B cell (primary cell): ENCODE measurements around the gene XYLT2. TPM values are rescaled to one million over a fixed set of nuclear protein-coding genes. Genes with fewer than 3 reads are reported as not detected.

Experiments used
- ATAC-seq: fragments of 200-7000 bp; cut with Tn5 transposase; one replicate; pipeline ENCODE4 v1.10.0; 2021; ENCODE audit warnings: low read depth, mild to moderate bottlenecking, moderate number of reproducible peaks, moderate library complexity
- CTCF ChIA-PET: fragments of 350-600 bp; sonication (Branson Sonifier 250); formaldehyde crosslinking; loops from one replicate; lab custom pipeline; 2021; ENCODE audit warnings: antibody characterized with exemption, inconsistent platforms; lab: Charles Lee
- POLR2A ChIA-PET: fragments of 350-600 bp; sonication (Branson Sonifier 250); formaldehyde crosslinking; loops from one replicate; lab custom pipeline; 2021; ENCODE audit warnings: antibody characterized with exemption; lab: Charles Lee
- DNase-seq: peaks from one replicate; pipeline ENCODE4 v3.0.0; 2013
- H2AFZ ChIP-seq: 2 replicates; pipeline ENCODE4 v1.6.1; 2012; ENCODE audit warnings: mild to moderate bottlenecking, low read depth, low read length; ENCODE audit not compliant: insufficient read depth, poor library complexity, severe bottlenecking
- H3K27ac ChIP-seq, 2 donors: 1 replicate in 1 of 2; 2 replicates in 1 of 2; pipeline ENCODE4 v1.5.1; 2012 to 2013; ENCODE audit warnings: low read length in 2 of 2, mild to moderate bottlenecking in 2 of 2, moderate library complexity in 1 of 2
- H3K27me3 ChIP-seq, 4 experiments: fragments of 200-600 bp in 1 of 4; sonication (generic) in 1 of 4; replicated peaks in 1 of 4; 1 replicate in 2 of 4; 2 replicates in 2 of 4; pipeline versions ENCODE4 v1.6.1 to v1.7.0; 2013 to 2016; ENCODE audit warnings: low read length in 3 of 4, mild to moderate bottlenecking in 2 of 4, mixed read lengths in 1 of 4, moderate library complexity in 1 of 4; ENCODE audit not compliant: insufficient read depth in 4 of 4, control insufficient read depth in 3 of 4; ENCODE audit errors: control extremely low read depth in 1 of 4
- H3K36me3 ChIP-seq, 2 experiments: replicated peaks in 1 of 2; 1 replicate in 1 of 2; 2 replicates in 1 of 2; pipeline versions ENCODE4 v1.6.1 to v1.7.1; 2013; ENCODE audit warnings: low read length in 1 of 2; ENCODE audit not compliant: insufficient read depth in 2 of 2, control insufficient read depth in 1 of 2; ENCODE audit errors: control extremely low read depth in 1 of 2, extremely low read depth in 1 of 2
- H3K4me1 ChIP-seq, 2 donors: fragments of 200-600 bp in 1 of 2; sonication (generic) in 1 of 2; 1 replicate in 1 of 2; 2 replicates in 1 of 2; pipeline versions ENCODE4 v1.5.1 to v1.6.1; 2013 to 2017; ENCODE audit warnings: low read length in 2 of 2; ENCODE audit not compliant: control insufficient read depth in 2 of 2, insufficient read depth in 2 of 2
- H3K4me2 ChIP-seq: replicated peaks from 2 replicates; pipeline ENCODE3; 2012; ENCODE audit warnings: mild to moderate bottlenecking, low read depth, low read length; ENCODE audit not compliant: poor library complexity, severe bottlenecking
- H3K4me3 ChIP-seq, 5 experiments: fragments of 200-600 bp in 1 of 5; sonication (generic) in 1 of 5; 1 replicate in 3 of 5; 2 replicates in 2 of 5; pipeline versions ENCODE4 v1.5.1 to v1.7.0; 2011 to 2016; ENCODE audit warnings: low read length in 4 of 5, mild to moderate bottlenecking in 4 of 5, low read depth in 2 of 5, control low read depth in 1 of 5, moderate library complexity in 1 of 5; ENCODE audit not compliant: insufficient read depth in 1 of 5; ENCODE audit errors: control extremely low read depth in 1 of 5, extremely low read depth in 1 of 5
- H3K79me2 ChIP-seq: fragments of 200-600 bp; sonication (generic); one replicate; pipeline ENCODE4 v1.6.0; 2016; ENCODE audit warnings: low read length; ENCODE audit not compliant: control insufficient read depth, insufficient read depth
- H3K9ac ChIP-seq: fragments of 200-600 bp; sonication (generic); 2 replicates; pipeline ENCODE4 v1.6.1; 2017; ENCODE audit warnings: mild to moderate bottlenecking, low read length, moderate library complexity
- H3K9me3 ChIP-seq, 3 donors: one replicate each; pipeline versions ENCODE4 v1.6.1 to v1.7.1; 2013; ENCODE audit warnings: low read length in 2 of 3; ENCODE audit not compliant: control insufficient read depth in 2 of 3, insufficient read depth in 1 of 3; ENCODE audit errors: control extremely low read depth in 1 of 3
- H4K20me1 ChIP-seq: 2 replicates; pipeline ENCODE4 v1.6.0; 2012; ENCODE audit warnings: mild to moderate bottlenecking, low read length; ENCODE audit not compliant: insufficient read depth, control insufficient read depth, poor library complexity, severe bottlenecking
- H3K27ac Mint-ChIP-seq: one replicate; pipeline ENCODE4 v1.8.0; 2021; ENCODE audit warnings: mixed read lengths
- H3K27me3 Mint-ChIP-seq: one replicate; pipeline ENCODE4 v1.8.0; 2021; ENCODE audit warnings: mixed read lengths
- H3K4me1 Mint-ChIP-seq: one replicate; pipeline ENCODE4 v1.8.0; 2021; ENCODE audit warnings: mixed read lengths
- H3K4me3 Mint-ChIP-seq: one replicate; pipeline ENCODE4 v1.8.0; 2021; ENCODE audit warnings: mixed read lengths
- H3K9me3 Mint-ChIP-seq: one replicate; pipeline ENCODE4 v1.8.0; 2022; ENCODE audit warnings: mixed read lengths; ENCODE audit not compliant: insufficient read depth
- CTCF ChIP-seq: fragments of 200-600 bp; IDR thresholded peaks from one replicate; pipeline ENCODE4 v1.8.0; 2022; ENCODE audit warnings: antibody characterized with exemption, mild to moderate bottlenecking
- EZH2 ChIP-seq: IDR thresholded peaks from 2 replicates; pipeline ENCODE4 v1.6.1; 2012; ENCODE audit warnings: borderline replicate concordance, low read depth, mild to moderate bottlenecking, moderate library complexity, low read length; ENCODE audit not compliant: insufficient read depth, poor library complexity, severe bottlenecking
- WGBS: methylation state at CpG from one replicate; pipeline ENCODE4 v1.1.5; 2013; ENCODE audit warnings: missing lambda C conversion rate; ENCODE audit not compliant: insufficient coverage; 5-methylcytosine and 5-hydroxymethylcytosine counted together
- intact Hi-C: fragments of 100-400 bp; cut with micrococcal nuclease; formaldehyde crosslinking; loops from one replicate; pipeline ENCODE4 v1.10.0; 2022
- polyA plus RNA-seq: library from polyadenylated mRNA; depleted of rRNA; stranded (reverse); fragments of >200 nt; gene quantifications from 2 replicates; pipeline ENCODE4 v1.2.3, GENCODE V29; 2012
- total RNA-seq, 2 donors: library from RNA; stranded (reverse); fragments of 120-200 nt in 1 of 2; gene quantifications; 1 replicate in 1 of 2; 2 replicates in 1 of 2; pipeline versions ENCODE4 v1.2.3 to v1.2.4, GENCODE V29; 2013 to 2022

Gene XYLT2
- total and polyA plus RNA-seq, 2 donors (not counting 1 experiment from before 2014, with no cell fraction given): 21.5 to 29.9 TPM

GRCh38 chr17:50363217-50364060 is 17.5 kb downstream of the XYLT2 start:
- Histone ChIP-seq H4K20me1 (peaks cover 42% of the 10 kb centered on the region), H3K4me1 (peaks cover 5 to 8% of the 10 kb centered on the region in 2 donors), H3K36me3 (peaks cover 0 to 52% of the 10 kb centered on the region in 2 experiments), H3K9ac (no peak overlapping the region), H3K27me3 (no peaks in the 10 kb centered on the region), H3K79me2 (peaks cover 4% of the 10 kb centered on the region), H3K27ac (no peak overlapping the region), H3K4me3 (no peak overlapping the region), H3K9me3 (no peaks in the 10 kb centered on the region), H3K4me2 (no peak overlapping the region), H2AFZ (no peak overlapping the region)
- no peak for TF ChIP-seq EZH2
- TF ChIP-seq CTCF: no peak
- Mint-ChIP-seq H3K4me3 (no peak overlapping the region), H3K27ac (no peak overlapping the region), H3K9me3 (no peaks in the 10 kb centered on the region), H3K4me1 (peaks cover 8% of the 10 kb centered on the region), H3K27me3 (no peaks in the 10 kb centered on the region)
- ChIA-PET POLR2A (no interaction called here), CTCF (interaction anchor here (0.7 to 5.0 kb wide), 11 partner anchors 9 to 141 kb away, joined by 3 to 43 read pairs (median 18); partner anchors contain the start of genes EME1, LRRC59, MRPL27 and RSAD1)
- no peak for DNase-seq
- 87% methylated on average over 7 of the region's 8 CpGs for WGBS
- ATAC-seq: no peak
- intact Hi-C loops: loop anchor here (2.0 kb wide), 1 partner anchor 17 kb away; the partner anchor contains the start of gene XYLT2

- Histone ChIP-seq H3K4me2 (no peak overlapping the region), H2AFZ (no peak overlapping the region), H3K9ac (no peak overlapping the region), H3K27me3 (no peaks in the 10 kb centered on the region), H3K4me3 (no peak overlapping the region), H3K9me3 (no peaks in the 10 kb centered on the region), H3K79me2 (peaks cover 4% of the 10 kb centered on the region), H3K4me1 (peaks cover 5 to 8% of the 10 kb centered on the region in 2 donors), H4K20me1 (peaks cover 46% of the 10 kb centered on the region), H3K36me3 (peaks cover 0 to 52% of the 10 kb centered on the region in 2 experiments), H3K27ac (no peak overlapping the region)
- Mint-ChIP-seq H3K4me1 (peaks cover 8% of the 10 kb centered on the region), H3K27ac (no peak overlapping the region), H3K4me3 (no peak overlapping the region), H3K27me3 (no peaks in the 10 kb centered on the region), H3K9me3 (no peaks in the 10 kb centered on the region)
- ATAC-seq (no peak), DNase-seq (no peak)
- WGBS: 90% methylated on average over 4 of the region's 4 CpGs
- intact Hi-C loops: no loop called here
- no peak for TF ChIP-seq CTCF
- no peak for TF ChIP-seq EZH2
- CTCF ChIA-PET: interaction anchor here (4.6 to 5.0 kb wide), 2 partner anchors 34 to 115 kb away, joined by 34 to 43 read pairs; partner anchors contain the start of genes LRRC59 and RSAD1
- POLR2A ChIA-PET: no interaction called here
Measured at GRCh38 chr17:50364061-50364458, 18.1 kb downstream of the XYLT2 start.
